Stimulated activated CD4-positive, alpha-beta T cell treated with anti-CD3 and anti-CD28 coated beads, Interleukin-4, amount 100 ng/mL, for 24 hours (primary cell): ENCODE data around the gene LHB.

Source experiments
- DNase-seq: peaks from one replicate; pipeline ENCODE4 v3.0.0-alpha.2; 2020

The LHB gene

DNA sequence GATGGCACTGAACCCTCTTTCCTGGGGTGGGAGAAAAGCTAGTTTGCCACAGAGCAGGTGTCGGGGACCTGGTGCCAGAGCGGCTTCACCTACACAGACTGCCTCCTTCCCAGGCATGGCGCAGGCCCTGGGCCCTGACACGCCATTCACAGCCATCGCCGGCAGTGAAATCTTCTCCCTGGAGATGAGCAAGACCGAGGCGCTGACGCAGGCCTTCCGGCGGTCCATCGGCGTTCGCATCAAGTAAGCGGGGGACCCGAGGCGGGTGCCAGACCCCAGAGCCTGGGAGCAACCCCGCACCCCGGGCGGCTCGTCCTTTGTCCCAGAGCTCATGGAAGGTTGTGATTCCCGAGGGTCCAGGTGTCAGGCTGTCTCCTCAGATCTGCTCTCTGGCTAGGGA, 10.0 kb downstream of the LHB start:
- no peak for DNase-seq

DNA sequence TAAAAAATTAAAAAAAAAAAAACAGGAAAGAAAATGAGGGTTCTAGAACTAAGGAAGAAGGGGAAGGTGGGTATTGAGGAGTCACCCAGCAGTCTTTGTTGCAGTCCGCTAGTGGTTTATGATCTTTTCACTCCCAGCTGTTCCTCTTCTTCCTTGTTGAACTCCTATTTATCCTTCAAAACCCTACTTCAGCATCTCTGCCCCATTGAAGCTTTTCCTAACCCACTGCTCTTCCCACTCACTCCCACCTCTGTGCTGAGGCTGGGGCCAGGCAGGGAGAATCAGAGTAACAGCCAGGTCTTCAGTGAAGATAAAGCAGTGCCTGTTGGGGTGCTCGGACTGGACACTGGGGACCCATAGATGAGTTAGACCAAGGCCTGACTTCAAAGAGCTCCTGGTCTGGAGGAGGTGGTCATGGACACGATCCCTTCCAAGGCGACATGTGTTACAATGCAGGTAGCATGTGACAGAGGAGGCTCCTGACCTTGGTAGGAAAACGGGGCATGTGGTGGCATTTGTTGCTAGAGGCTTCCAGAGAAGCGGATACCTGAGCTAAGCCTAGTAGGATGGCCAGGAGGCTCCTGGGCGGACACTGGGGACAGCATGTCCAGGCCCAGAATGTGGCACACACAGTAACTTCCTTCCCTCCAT, 11.8 kb downstream of the LHB start:
- DNase-seq: no peak

DNA sequence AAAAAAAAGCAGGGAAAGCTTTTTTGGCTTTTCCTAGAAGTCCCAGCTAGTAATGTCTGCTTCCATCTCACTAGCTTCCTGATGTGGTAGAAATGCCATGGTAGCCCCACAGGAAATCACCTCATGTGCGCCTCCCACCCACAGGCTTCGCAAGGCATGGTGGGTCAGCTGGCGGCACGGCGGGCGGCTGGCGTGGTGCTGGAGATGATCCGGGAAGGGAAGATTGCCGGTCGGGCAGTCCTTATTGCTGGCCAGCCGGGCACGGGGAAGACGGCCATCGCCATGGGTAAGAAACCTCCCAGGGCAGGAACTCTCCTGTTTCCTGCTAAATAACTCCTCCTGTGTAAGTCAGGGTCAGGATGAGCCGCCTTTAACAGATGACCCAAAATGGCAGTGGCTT, 12.8 kb downstream of the LHB start:
- no peak for DNase-seq

DNA sequence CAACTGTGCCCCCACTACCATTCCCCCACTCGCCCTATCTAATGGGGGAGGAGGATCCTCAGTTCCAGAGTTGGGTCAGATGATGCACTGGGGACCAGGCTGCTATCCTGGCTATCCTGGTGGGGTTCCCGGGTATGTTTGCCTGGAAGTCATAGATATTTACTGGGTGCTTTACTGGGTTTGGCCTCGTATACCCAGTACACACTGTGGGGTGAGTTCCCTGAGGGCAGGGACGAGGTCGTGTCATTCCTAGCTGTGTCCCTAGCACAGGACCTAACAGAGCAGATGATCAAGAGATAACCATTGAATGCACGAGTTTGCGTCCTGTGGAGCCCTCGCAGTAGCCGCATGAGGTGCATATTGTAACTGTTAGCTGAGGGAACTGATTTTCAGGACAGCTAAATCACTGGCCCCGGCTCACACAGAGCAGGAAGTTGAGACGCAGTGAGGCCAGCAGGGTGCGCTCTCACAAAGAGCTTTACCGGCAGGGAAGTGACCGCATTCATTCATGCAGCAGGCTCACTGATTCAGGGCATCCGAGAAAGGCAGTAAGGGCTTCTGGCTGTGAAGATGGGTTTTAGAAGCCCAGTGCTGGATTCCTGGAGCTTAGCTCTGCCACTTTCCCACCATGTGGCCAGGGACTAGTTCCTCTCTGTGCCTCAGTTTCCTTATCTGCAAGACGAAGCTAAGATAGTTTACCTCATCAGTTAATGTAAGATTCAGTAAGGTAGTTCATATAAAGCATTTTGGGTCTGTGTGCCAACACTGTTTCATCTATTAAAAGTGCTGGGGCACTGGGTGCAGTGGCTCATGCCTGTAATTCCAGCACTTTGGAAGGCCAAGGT, 17.2 kb downstream of the LHB start:
- peak; percentile 69 for DNase-seq

DNA sequence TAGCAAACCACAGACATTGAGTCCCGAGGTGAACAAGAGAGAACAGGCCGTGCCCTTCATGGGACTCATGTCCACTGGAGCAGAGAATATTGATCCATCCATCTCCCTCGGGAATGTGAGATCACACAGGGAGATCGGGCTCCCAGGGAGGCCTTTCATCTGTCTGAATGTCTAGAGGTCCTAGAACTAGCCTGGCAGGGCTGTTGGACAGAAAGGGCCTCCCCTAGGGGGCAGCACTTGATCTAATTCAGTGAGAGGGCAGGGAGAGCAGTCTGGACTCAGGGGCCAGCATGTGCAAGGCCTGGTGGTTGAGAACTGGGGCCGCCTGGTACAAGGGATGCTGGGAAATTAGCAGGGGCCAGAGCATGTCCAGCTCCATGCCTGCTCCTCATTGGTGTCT, 18.9 kb downstream of the LHB start:
- peak; percentile 55 for DNase-seq

DNA sequence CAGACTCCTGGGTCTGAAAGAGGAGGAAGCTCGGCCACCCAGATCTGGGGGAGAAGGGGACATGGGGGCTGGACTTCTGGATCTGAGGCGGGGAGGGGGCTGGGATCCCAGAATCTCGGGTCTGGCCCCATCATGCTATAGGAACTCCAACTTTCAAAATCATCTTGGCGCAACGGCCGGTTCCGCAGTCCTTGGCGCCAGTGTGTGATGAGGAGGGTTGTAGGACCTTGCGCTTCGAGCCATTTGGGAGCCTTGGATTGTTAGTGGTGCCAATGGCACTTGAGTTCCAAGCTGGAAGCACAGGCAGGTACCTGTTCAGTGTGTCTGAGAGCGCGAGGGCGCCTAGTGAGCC, 22.9 kb downstream of the LHB start:
- no peak for DNase-seq

DNA sequence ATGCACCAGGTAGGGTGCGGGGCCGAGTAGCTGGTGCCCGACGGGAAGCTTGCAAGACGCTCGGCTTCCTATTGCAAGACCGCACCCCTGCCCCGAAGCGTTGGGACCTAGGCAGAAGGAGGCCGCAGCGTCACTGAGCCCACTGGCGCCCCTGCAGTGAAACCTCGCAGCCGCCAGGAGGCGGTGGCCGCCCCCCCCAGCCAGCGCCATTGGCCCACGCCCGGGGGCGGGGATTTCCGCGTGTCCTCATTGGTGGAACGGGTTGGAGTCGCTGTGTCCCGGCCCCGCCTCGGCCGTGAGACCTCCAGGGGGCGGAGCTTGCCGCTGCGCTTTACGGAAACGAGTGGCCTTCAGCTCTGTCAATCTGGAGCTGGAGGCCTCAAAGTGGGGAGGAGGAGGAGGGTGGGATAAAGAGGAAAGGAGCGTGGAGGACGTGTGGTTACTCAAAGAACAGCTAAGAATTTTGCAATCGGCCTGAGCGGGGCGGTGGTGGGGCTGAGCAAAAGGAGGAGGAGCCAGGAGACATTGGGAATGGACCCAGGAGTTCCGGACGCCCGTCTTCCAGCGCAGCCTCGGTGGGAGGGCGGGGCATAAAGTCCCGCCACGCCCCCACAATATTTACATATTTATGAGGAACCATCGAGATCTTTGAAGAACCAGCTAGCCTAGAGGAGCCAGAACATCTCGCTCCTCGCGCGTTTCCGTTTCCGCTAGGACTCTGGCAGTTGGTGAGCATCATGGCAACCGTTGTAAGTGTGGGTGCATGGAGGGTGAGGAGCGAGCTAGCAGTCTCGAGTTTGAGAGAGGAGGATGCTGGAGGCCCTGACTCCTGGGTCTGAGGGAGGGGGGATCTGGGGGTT, 23.5 kb downstream of the LHB start, which contains the start of the genes GYS1 and RUVBL2:
GYS1 (minus strand) TSS at position 135 of the 860 bp plus-strand sequence. CDS start 197 bp downstream, outside the sequence.
RUVBL2 (plus strand) TSS at position 713 of the 860 bp plus-strand sequence; CDS start at position 738, 25 bp downstream.
- DNase-seq: peak; percentile 99

DNA sequence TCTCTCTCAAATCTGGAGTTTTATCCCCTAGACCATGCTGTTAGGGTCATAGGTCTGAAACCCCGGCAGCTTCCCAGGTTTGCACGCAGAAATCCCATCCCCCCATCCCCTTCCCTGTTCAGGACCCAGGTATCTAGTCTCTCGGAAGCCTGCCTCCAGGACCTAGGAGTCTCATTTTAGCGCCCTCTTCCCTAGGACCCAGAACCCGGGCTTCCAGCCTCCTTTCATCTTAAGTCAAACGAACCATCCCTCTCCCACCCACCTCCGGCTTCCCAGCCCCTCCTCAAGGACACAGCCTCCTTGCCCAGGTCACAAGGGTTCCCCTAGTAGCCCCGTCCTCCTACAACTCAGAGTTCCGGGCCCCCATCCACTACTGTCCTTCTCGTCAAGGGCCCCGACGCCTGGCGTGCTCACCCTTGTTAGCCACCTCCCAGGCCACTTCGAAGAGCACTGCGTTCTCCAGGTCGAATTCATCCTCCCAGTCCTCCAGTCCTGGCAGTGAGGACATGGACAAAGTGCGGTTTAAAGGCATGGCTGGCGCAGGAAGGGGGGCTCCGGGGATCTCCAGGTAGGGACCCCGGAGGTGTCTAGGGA, 24.2 kb downstream of the LHB start:
- peak; percentile 23 for DNase-seq

DNA sequence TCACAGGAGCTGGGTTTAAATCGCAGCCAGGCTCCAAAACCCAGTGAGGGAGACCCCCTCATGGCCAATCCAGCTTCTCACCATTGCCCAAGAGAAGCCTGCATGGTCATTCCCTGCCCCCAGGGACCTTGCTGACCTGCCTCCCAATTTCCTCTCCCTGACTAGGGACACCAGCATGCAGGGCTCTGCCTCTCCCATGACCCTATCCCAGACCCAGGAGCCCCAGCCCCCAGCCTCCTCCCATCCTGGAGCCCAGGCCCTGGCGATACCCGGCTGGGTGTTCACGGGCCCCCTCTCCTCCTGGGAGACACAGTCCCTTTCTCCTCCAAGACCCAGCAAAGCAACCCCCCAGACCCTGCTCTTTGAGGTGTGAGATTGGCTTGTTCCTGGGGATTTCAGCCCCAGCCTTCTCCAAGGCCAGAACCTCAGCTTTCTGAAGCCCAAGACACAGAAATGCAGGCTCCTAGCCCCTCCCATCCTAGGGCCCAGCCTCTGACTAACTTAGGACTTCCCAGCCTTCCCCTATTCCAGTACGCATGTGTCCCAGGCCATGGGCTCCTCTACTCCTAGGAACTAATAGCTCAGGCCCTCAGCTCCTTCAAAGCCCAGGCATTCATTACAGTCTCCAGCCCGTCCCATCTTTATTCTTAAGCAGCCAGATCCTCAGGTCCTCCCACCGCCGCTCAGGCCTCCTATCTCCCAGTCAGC, 24.9 kb downstream of the LHB start:
- DNase-seq: no peak

DNA sequence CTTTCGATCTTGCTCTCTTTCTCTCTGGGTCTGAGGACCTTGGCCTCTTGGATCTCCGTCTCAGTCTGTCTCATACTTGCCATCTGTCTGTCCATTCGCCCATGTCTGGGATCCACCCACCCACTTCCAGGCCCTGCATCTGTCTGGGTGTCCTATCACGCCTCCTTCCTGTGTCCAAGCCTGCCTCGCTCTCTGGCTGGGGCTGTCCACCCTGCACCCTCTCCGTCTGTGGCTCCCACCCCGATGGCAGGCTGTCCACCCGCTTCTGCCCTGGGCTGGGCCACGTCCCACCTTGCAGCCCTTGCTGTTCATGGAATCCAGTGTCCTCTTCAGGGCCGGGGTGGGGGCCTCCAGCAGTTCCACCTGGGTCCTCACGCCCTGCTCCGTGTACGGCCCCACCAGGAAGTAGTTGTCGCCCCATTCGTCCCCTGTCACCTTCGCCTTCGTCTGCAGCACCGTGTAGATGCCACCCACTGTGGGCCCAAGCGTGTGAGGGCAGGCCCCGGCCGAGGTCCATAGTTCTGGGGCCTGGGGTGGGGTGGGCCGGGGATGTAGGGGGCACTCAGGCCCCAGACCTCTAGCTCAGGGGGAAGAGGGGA, 25.8 kb downstream of the LHB start:
- no peak for DNase-seq

DNA sequence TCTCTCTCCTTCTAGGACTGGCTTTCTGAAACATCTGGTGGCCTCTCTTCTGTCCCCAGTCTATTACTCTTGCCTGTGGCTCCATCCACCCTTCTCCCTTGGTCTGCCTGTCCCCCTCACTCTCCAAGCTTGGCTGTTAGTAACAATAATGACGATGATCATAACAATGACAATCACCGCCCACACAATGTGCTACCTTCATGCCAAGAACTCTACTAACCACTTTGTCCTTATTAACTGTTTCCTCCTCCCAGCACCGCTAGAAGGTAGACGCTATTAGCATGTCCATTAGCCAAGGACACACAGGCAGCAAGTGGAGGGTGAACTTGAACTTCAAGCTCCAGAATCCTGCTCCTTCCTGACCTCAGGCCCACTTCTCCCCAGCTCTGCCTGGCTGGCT, 26.5 kb downstream of the LHB start:
- no peak for DNase-seq

DNA sequence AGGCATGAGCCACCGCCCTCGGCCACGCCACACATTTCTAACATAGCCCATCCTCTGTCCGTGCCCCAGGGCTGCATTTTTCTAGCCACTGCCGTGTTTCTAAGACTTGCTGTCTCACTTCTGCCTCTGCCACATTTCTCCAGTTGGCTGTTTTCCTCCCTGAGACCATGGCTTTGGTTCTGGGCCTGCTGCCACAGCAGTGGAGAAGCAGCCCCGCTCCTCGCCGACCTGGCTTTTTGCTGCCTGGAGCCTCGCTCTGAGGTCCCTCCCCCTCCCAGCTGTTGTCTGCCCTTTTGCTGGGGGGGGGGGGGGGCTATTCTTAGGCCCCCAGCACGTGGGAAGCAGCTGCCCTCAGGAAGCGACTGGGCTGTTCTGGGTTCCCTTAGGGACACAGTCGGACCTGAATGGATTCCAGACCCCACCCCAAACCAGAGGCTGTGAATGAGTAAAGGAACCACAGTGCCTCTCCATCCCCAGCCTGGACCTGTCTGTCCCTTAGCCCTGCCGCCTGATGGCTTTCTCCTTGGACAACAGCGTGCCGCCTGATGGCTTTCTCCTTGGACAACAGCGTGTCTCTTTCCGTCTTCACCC, 27.1 kb downstream of the LHB start:
- no peak for DNase-seq

DNA sequence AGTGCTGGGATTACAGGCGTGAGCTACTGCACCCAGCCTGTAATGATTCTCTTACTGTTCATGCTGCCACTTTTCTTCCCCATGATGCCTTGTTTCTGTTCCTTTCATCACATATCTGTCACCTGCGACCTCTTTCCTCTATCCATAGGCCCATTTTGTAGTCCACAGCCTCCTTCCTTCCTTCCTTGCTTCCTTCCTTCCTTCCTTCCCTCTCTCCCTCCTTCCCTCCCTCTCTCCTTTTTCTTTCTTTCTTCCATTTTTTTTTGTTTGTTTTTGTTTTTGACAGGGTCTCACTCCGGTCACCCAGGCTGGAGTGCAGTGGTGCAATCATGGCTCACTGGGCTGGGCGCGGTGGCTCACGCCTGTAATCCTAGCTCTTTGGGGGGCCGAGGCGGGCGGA, 28.0 kb downstream of the LHB start:
- DNase-seq: no peak

DNA sequence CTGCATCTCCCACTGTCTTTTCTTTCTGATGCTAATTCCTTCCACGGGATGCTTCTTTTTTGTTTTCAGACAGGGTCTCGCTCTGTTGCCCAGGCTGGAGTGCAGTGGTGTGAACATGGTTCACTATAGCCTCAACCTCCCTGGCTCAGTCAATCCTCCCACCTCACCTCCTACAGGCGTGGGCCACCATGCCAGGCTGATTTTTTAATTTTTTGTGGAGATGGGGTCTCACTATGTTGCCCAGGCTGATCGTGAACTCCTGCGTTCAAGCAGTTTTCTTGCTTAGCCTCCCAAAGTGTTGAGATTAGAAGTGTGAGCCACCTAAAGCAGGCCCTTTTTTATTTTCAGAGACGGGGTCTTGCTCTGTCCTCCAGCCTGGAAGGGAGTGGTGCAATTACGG, 28.6 kb downstream of the LHB start:
- no peak for DNase-seq

DNA sequence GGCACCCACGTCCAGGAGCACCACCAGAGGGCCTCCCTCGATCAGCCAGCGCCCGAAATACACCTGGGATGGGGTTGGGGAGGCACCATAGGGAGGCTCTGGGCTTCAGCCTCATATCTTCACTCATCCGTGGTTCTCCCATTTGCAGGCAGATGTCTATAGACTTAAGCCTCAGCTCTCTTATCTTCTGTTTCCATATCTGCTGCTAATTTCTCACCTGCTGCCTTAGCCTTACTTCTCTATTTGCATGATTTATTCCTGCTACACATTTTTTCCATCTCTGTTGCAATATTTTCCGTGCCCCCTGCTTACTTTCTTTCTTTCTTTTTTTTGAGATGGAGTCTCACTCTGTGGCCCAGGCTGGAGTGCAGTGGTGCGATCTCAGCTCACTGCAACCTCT, 29.6 kb downstream of the LHB start:
- DNase-seq: no peak

DNA sequence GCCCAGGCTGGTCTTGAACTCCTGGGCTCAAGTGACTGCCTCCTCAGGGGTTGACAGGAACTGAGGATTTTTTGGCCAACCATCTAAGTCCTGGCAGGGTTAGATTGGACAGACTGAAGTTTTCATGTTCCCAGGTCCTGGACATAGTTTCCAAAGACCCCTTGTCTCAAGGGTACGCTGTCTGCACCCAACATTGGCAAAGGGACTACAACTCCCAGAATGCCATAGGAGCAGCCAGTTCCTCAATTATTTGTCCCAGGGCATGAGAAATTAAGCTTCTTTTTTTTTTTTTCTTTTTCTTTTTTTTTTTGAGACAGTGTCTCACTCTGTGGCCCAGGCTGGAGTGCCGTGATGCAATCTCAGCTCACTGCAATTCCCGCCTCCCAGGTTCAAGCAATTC, 30.7 kb downstream of the LHB start:
- no peak for DNase-seq

DNA sequence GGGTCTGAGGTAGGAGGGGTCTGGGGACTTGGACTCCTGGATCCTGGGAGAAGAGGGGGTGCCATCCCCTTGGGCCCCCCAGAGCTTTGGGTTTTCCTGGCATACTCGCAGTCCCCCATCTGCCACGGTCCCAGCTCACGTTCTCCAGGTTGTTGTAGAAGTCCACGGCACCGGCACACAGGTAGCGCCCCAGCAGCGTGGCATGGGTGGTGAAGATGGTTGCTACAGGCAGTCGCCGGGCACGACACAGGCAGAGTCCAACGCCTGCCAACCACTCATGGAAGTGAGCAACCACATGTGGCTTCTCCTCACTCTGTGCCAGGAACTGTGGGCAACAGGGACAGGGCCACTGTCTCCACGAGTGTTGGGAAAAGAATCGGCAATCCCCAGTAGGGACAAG, 31.2 kb downstream of the LHB start:
- no peak for DNase-seq

DNA sequence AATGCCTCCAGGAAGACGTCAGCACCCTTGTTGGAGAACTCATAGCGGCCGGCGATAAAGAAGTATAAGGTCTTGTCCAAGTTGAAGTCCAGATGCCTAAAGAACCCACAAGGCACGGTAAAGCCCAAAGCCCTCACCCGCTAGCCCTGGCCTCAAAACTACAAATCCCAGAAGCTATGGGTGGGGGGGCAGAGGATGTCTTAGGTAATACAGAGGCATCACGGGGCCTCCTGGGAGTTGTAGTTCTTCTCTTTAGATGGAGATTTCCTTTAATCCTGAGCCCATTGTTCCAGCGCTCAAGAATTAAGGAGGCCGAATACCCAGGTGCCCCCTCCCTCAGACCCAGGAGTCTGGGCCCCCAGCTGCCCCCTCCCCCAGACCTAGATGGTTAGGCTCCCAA, 34.6 kb downstream of the LHB start:
- no peak for DNase-seq

DNA sequence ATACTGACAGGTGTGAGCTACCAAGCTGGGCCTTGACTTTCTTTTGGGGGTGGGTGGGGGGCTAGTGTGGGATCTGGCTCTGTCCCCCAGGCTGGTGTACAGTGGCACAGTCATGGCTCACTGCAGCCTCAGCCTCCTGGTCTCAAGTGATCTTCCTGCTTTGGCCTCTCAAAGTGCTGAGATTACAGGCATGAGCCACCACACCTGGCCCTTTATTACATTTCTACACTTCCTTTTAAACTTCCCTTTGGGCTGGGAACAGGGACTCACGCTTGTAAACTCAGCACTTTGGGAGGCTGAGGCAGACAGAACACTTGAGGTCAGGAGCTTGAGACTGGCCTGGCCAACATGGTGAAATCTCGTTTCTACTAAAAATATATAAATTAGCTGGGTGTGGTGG, 39.8 kb downstream of the LHB start:
- no peak for DNase-seq

DNA sequence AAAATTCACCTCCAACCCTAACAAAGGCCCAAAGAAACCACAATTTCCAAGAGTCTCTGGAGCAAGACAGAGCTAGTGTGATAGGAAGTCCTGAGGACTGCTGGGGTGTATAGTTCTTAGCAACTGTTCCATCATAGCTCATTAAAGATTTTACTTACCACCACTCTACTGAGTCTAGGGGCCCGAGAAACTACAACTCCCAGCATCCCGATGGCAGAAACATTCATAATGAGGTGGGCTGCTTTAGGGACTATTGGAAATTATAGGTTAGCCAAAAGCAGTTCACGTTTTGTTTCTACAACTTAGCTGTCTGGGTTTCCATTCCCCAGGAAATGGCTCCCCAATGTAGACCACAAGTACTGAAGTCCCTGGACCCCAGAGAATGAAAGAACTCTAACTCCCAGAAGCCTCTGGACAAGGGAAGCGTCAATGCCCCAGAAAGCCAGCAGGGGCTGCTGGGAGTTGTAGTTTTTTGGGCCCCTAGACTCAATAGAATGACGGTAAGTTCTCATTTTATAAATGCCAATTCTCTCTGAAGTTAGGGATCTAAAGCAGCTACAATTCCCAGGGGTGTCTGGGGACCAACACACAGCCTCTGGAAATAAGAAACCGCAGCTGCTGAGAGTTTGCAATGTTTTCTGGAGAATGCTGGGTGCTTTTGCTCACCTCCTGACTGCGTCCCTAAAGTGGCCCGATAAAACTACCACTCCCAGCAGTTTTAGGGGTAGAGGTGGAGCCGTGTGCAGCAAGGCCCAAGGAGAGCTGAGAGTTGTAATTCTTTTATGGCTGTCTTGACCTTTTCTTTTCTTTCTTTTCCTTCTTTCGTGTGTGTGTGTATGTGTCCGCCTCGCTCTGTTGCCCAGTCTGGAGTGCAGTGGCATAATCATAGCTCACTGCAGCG, 40.7 kb downstream of the LHB start:
- DNase-seq: no peak
